Purkinje cell (primary cell): ENCODE data around the gene WDR90. TPM values are rescaled to one million over a fixed set of nuclear protein-coding genes. Genes with fewer than 3 reads are reported as not detected.

ENCODE experiments used
- polyA plus RNA-seq: library from polyadenylated mRNA; unstranded; fragments of >200 nt; fragmentation: Nextera tagmentation; gene quantifications from 2 replicates; pipeline ENCODE4 v1.2.1, GENCODE V29; 2014

The WDR90 gene
- 1.5 and 2.0 TPM in 2 replicates for polyA plus RNA-seq

DNA sequence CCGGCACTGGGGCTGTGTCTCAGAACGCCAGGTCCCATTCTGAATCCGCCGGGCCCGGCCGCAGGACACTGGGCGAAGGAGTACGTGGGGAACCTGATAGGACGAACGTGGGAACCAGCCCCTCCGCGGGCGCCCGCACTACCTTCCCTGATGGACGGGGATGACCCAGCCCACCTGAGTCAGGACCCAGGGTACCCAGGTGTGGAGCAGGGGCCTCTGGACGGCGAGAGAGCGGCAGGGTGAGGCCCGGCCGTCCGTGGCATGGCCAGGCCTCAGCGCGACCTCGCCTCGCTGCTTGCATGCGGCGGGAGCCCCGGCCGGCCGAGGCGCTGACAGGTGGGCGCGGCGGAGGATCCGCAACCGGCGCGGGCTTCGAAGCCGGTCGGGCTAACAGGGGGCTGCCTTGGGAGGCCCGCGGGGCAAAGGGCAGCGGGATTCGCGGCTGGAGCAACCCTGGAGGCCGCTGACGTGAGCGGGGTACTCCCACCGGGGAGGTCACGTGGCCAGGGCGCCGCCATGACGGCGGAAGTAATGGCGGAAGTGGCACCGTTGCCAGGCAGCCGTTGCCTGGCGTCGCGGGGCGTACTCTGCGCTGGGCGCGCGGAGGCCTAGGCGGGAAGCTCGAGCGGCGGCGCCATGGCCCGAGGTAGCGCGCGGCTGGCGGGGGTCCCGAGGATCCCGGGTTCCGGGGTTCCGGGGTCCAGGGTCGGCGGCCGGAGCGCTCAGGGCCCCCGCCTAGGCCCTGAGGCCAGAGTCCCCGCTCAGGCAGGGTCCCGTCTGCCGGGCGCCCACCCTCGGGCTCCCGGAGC, at the start of gene WDR90:
WDR90 (plus strand) TSS at position 585 of the 809 bp plus-strand sequence; CDS start at position 637, 52 bp downstream.

DNA sequence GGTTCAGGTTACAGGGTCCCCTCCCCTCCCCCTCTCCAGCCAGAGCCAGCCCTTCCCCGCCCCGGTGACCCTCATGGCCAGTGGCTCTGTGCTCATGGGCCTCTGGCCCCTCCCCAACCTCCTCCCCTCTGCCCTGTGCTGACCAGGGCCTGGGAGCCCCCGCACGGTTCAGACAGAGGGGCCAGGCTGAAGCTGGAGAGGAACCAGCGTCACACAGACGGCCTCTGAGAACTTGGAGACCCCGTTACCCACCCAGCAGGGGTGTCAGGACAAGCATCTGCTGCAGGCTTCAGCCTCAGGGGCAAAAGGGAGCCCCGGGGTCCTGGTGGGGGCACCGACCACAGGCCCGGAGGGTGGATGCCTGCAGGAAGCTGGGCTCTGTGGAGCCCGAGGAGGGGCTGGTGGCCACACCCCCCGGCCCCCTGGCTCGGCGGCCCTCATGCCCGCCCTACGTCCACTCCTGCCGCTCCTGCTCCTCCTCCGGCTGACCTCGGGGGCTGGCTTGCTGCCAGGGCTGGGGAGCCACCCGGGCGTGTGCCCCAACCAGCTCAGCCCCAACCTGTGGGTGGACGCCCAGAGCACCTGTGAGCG, 18.3 kb upstream of the WDR90 start, which contains the start of gene WFIKKN1:
WFIKKN1 (plus strand) TSS at position 171 of the 591 bp plus-strand sequence; CDS start at position 440, 269 bp downstream.

GRCh38 chr16:636206-637080, 12.7 kb upstream of the WDR90 start, which contains the start of gene METTL26:
Gene METTL26 (minus strand): TSS chr16:636305. CDS start chr16:636290, 15 bp downstream.

GRCh38 chr16:641326-642188, 7.6 kb upstream of the WDR90 start, which contains the start of gene MCRIP2:
Gene MCRIP2 (plus strand): TSS chr16:641828. CDS start chr16:641992, 164 bp downstream.

GRCh38 chr16:667780-668518, 18.8 kb downstream of the WDR90 start, which contains the start of gene RHOT2:
Gene RHOT2 (plus strand): TSS chr16:668132. CDS start chr16:668200, 68 bp downstream.

GRCh38 chr16:674968-675883, 26.1 kb downstream of the WDR90 start, which contains the start of gene RHBDL1:
Gene RHBDL1 (plus strand): TSS chr16:675671. CDS start chr16:675791, 120 bp downstream.

GRCh38 chr16:679814-680624, 30.9 kb downstream of the WDR90 start, which contains the start of gene STUB1:
Gene STUB1 (plus strand): TSS chr16:680410. CDS start chr16:680526, 116 bp downstream.

GRCh38 chr16:684071-684794, 35.1 kb downstream of the WDR90 start, which contains the start of gene JMJD8:
Gene JMJD8 (minus strand): TSS chr16:684334. CDS start chr16:684319, 15 bp downstream.

GRCh38 chr16:705431-706188, 56.4 kb downstream of the WDR90 start, which contains the start of gene FBXL16:
Gene FBXL16 (minus strand): TSS chr16:705801. CDS start chr16:697405, 8,396 bp downstream.

GRCh38 chr16:714558-715476, 65.7 kb downstream of the WDR90 start, which contains the start of gene METRN:
Gene METRN (plus strand): TSS chr16:715118. CDS start chr16:715290, 172 bp downstream.

Other genes starting within 250 kb of the WDR90 start
- gene DECR2, start 247.5 kb upstream of the WDR90 start, polyA plus RNA-seq = 3.3 and 5.9 TPM in 2 replicates
- 1.1 and 1.6 TPM in 2 replicates for gene RAB11FIP3, start 223.7 kb upstream of the WDR90 start, polyA plus RNA-seq
- 0.31 and 0.76 TPM in 2 replicates for gene CAPN15, start 121.7 kb upstream of the WDR90 start, polyA plus RNA-seq
- not detected in 2 replicates for gene PRR35, start 89.0 kb upstream of the WDR90 start, polyA plus RNA-seq
- not detected in 2 replicates for gene NHLRC4, start 82.4 kb upstream of the WDR90 start, polyA plus RNA-seq
- gene PIGQ, start 79.4 kb upstream of the WDR90 start, polyA plus RNA-seq = 0.84 and 1.6 TPM in 2 replicates
- 0.60 and 4.0 TPM in 2 replicates for gene RAB40C, start 59.3 kb upstream of the WDR90 start, polyA plus RNA-seq
- gene WFIKKN1, start 18.4 kb upstream of the WDR90 start, polyA plus RNA-seq = 0.16 and 0.27 TPM in 2 replicates
- 32.5 and 32.9 TPM in 2 replicates for gene METTL26, start 13.1 kb upstream of the WDR90 start, polyA plus RNA-seq
- gene MCRIP2, start 7.5 kb upstream of the WDR90 start, polyA plus RNA-seq = 3.1 and 7.9 TPM in 2 replicates
- 7.1 and 8.1 TPM in 2 replicates for gene RHOT2, start 18.8 kb downstream of the WDR90 start, polyA plus RNA-seq
- 0.89 and 2.3 TPM in 2 replicates for gene RHBDL1, start 26.3 kb downstream of the WDR90 start, polyA plus RNA-seq
- 61.7 and 72.9 TPM in 2 replicates for gene STUB1, start 31.0 kb downstream of the WDR90 start, polyA plus RNA-seq
- gene JMJD8, start 35.0 kb downstream of the WDR90 start, polyA plus RNA-seq = 7.3 and 7.9 TPM in 2 replicates
- 0.24 and 0.59 TPM in 2 replicates for gene WDR24, start 41.0 kb downstream of the WDR90 start, polyA plus RNA-seq
- 8.0 and 22.9 TPM in 2 replicates for gene FBXL16, start 56.4 kb downstream of the WDR90 start, polyA plus RNA-seq
- 0.09 and 0.34 TPM in 2 replicates for gene METRN, start 65.8 kb downstream of the WDR90 start, polyA plus RNA-seq
- 8.9 and 12.8 TPM in 2 replicates for gene ANTKMT, start 71.8 kb downstream of the WDR90 start, polyA plus RNA-seq
- not detected in 2 replicates for gene CCDC78, start 77.1 kb downstream of the WDR90 start, polyA plus RNA-seq
- gene HAGHL, start 77.7 kb downstream of the WDR90 start, polyA plus RNA-seq = 0.38 and 3.0 TPM in 2 replicates
- 1.2 and 3.4 TPM in 2 replicates for gene CIAO3, start 91.6 kb downstream of the WDR90 start, polyA plus RNA-seq
- not detected in 2 replicates for gene MSLN, start 111.4 kb downstream of the WDR90 start, polyA plus RNA-seq
- 2.8 and 5.1 TPM in 2 replicates for gene RPUSD1, start 139.0 kb downstream of the WDR90 start, polyA plus RNA-seq
- gene CHTF18, start 139.3 kb downstream of the WDR90 start, polyA plus RNA-seq = 0.39 and 1.4 TPM in 2 replicates
- gene GNG13, start 151.4 kb downstream of the WDR90 start, polyA plus RNA-seq = 2,278 and 2,470 TPM in 2 replicates